B cell (primary cell): ENCODE results near the gene MRGPRG. TPM values are rescaled to one million over a fixed set of nuclear protein-coding genes. Genes with fewer than 3 reads are reported as not detected.

Source experiments
- ATAC-seq: fragments of 200-7000 bp; cut with Tn5 transposase; one replicate; pipeline ENCODE4 v1.10.0; 2021; ENCODE audit warnings: low read depth, mild to moderate bottlenecking, moderate number of reproducible peaks, moderate library complexity
- CTCF ChIA-PET: fragments of 350-600 bp; sonication (Branson Sonifier 250); formaldehyde crosslinking; loops from one replicate; lab custom pipeline; 2021; ENCODE audit warnings: antibody characterized with exemption, inconsistent platforms; lab: Charles Lee
- POLR2A ChIA-PET: fragments of 350-600 bp; sonication (Branson Sonifier 250); formaldehyde crosslinking; loops from one replicate; lab custom pipeline; 2021; ENCODE audit warnings: antibody characterized with exemption; lab: Charles Lee
- DNase-seq: peaks from one replicate; pipeline ENCODE4 v3.0.0; 2013
- H2AFZ ChIP-seq: 2 replicates; pipeline ENCODE4 v1.6.1; 2012; ENCODE audit warnings: mild to moderate bottlenecking, low read depth, low read length; ENCODE audit not compliant: insufficient read depth, poor library complexity, severe bottlenecking
- H3K27ac ChIP-seq, 2 donors: 1 replicate in 1 of 2; 2 replicates in 1 of 2; pipeline ENCODE4 v1.5.1; 2012 to 2013; ENCODE audit warnings: low read length in 2 of 2, mild to moderate bottlenecking in 2 of 2, moderate library complexity in 1 of 2
- H3K27me3 ChIP-seq, 4 experiments: fragments of 200-600 bp in 1 of 4; sonication (generic) in 1 of 4; replicated peaks in 1 of 4; 1 replicate in 2 of 4; 2 replicates in 2 of 4; pipeline versions ENCODE4 v1.6.1 to v1.7.0; 2013 to 2016; ENCODE audit warnings: low read length in 3 of 4, mild to moderate bottlenecking in 2 of 4, mixed read lengths in 1 of 4, moderate library complexity in 1 of 4; ENCODE audit not compliant: insufficient read depth in 4 of 4, control insufficient read depth in 3 of 4; ENCODE audit errors: control extremely low read depth in 1 of 4
- H3K36me3 ChIP-seq, 2 experiments: replicated peaks in 1 of 2; 1 replicate in 1 of 2; 2 replicates in 1 of 2; pipeline versions ENCODE4 v1.6.1 to v1.7.1; 2013; ENCODE audit warnings: low read length in 1 of 2; ENCODE audit not compliant: insufficient read depth in 2 of 2, control insufficient read depth in 1 of 2; ENCODE audit errors: control extremely low read depth in 1 of 2, extremely low read depth in 1 of 2
- H3K4me1 ChIP-seq, 2 donors: fragments of 200-600 bp in 1 of 2; sonication (generic) in 1 of 2; 1 replicate in 1 of 2; 2 replicates in 1 of 2; pipeline versions ENCODE4 v1.5.1 to v1.6.1; 2013 to 2017; ENCODE audit warnings: low read length in 2 of 2; ENCODE audit not compliant: control insufficient read depth in 2 of 2, insufficient read depth in 2 of 2
- H3K4me2 ChIP-seq: replicated peaks from 2 replicates; pipeline ENCODE3; 2012; ENCODE audit warnings: mild to moderate bottlenecking, low read depth, low read length; ENCODE audit not compliant: poor library complexity, severe bottlenecking
- H3K4me3 ChIP-seq, 5 experiments: fragments of 200-600 bp in 1 of 5; sonication (generic) in 1 of 5; 1 replicate in 3 of 5; 2 replicates in 2 of 5; pipeline versions ENCODE4 v1.5.1 to v1.7.0; 2011 to 2016; ENCODE audit warnings: low read length in 4 of 5, mild to moderate bottlenecking in 4 of 5, low read depth in 2 of 5, control low read depth in 1 of 5, moderate library complexity in 1 of 5; ENCODE audit not compliant: insufficient read depth in 1 of 5; ENCODE audit errors: control extremely low read depth in 1 of 5, extremely low read depth in 1 of 5
- H3K79me2 ChIP-seq: fragments of 200-600 bp; sonication (generic); one replicate; pipeline ENCODE4 v1.6.0; 2016; ENCODE audit warnings: low read length; ENCODE audit not compliant: control insufficient read depth, insufficient read depth
- H3K9ac ChIP-seq: fragments of 200-600 bp; sonication (generic); 2 replicates; pipeline ENCODE4 v1.6.1; 2017; ENCODE audit warnings: mild to moderate bottlenecking, low read length, moderate library complexity
- H3K9me3 ChIP-seq, 3 donors: one replicate each; pipeline versions ENCODE4 v1.6.1 to v1.7.1; 2013; ENCODE audit warnings: low read length in 2 of 3; ENCODE audit not compliant: control insufficient read depth in 2 of 3, insufficient read depth in 1 of 3; ENCODE audit errors: control extremely low read depth in 1 of 3
- H4K20me1 ChIP-seq: 2 replicates; pipeline ENCODE4 v1.6.0; 2012; ENCODE audit warnings: mild to moderate bottlenecking, low read length; ENCODE audit not compliant: insufficient read depth, control insufficient read depth, poor library complexity, severe bottlenecking
- H3K27ac Mint-ChIP-seq: one replicate; pipeline ENCODE4 v1.8.0; 2021; ENCODE audit warnings: mixed read lengths
- H3K27me3 Mint-ChIP-seq: one replicate; pipeline ENCODE4 v1.8.0; 2021; ENCODE audit warnings: mixed read lengths
- H3K4me1 Mint-ChIP-seq: one replicate; pipeline ENCODE4 v1.8.0; 2021; ENCODE audit warnings: mixed read lengths
- H3K4me3 Mint-ChIP-seq: one replicate; pipeline ENCODE4 v1.8.0; 2021; ENCODE audit warnings: mixed read lengths
- H3K9me3 Mint-ChIP-seq: one replicate; pipeline ENCODE4 v1.8.0; 2022; ENCODE audit warnings: mixed read lengths; ENCODE audit not compliant: insufficient read depth
- EZH2 ChIP-seq: IDR thresholded peaks from 2 replicates; pipeline ENCODE4 v1.6.1; 2012; ENCODE audit warnings: borderline replicate concordance, low read depth, mild to moderate bottlenecking, moderate library complexity, low read length; ENCODE audit not compliant: insufficient read depth, poor library complexity, severe bottlenecking
- WGBS: methylation state at CpG from one replicate; pipeline ENCODE4 v1.1.5; 2013; ENCODE audit warnings: missing lambda C conversion rate; ENCODE audit not compliant: insufficient coverage; 5-methylcytosine and 5-hydroxymethylcytosine counted together
- intact Hi-C: fragments of 100-400 bp; cut with micrococcal nuclease; formaldehyde crosslinking; loops from one replicate; pipeline ENCODE4 v1.10.0; 2022
- polyA plus RNA-seq: library from polyadenylated mRNA; depleted of rRNA; stranded (reverse); fragments of >200 nt; gene quantifications from 2 replicates; pipeline ENCODE4 v1.2.3, GENCODE V29; 2012
- total RNA-seq, 2 donors: library from RNA; stranded (reverse); fragments of 120-200 nt in 1 of 2; gene quantifications; 1 replicate in 1 of 2; 2 replicates in 1 of 2; pipeline versions ENCODE4 v1.2.3 to v1.2.4, GENCODE V29; 2013 to 2022
- TF ChIP-seq, protein P1 (sequence below): fragments of 200-600 bp; IDR thresholded peaks from one replicate; pipeline ENCODE4 v1.8.0; 2022; ENCODE audit warnings: antibody characterized with exemption, mild to moderate bottlenecking

MRGPRG gene
- total and polyA plus RNA-seq, 2 donors (not counting 1 experiment from before 2014, with no cell fraction given) = not detected

- ATAC-seq = no peak
- intact Hi-C loops = no loop called here
- H3K27me3 Mint-ChIP-seq = no peaks in the 10 kb centered on the region
- no peak overlapping the region for H3K4me2 ChIP-seq
- H3K27ac Mint-ChIP-seq = no peak overlapping the region
- TF ChIP-seq EZH2 = no peak
- TF ChIP-seq, protein P1, sequence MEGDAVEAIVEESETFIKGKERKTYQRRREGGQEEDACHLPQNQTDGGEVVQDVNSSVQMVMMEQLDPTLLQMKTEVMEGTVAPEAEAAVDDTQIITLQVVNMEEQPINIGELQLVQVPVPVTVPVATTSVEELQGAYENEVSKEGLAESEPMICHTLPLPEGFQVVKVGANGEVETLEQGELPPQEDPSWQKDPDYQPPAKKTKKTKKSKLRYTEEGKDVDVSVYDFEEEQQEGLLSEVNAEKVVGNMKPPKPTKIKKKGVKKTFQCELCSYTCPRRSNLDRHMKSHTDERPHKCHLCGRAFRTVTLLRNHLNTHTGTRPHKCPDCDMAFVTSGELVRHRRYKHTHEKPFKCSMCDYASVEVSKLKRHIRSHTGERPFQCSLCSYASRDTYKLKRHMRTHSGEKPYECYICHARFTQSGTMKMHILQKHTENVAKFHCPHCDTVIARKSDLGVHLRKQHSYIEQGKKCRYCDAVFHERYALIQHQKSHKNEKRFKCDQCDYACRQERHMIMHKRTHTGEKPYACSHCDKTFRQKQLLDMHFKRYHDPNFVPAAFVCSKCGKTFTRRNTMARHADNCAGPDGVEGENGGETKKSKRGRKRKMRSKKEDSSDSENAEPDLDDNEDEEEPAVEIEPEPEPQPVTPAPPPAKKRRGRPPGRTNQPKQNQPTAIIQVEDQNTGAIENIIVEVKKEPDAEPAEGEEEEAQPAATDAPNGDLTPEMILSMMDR = no peak
- no peaks in the 10 kb centered on the region for H3K9me3 ChIP-seq
- H2AFZ ChIP-seq = no peak overlapping the region
- H4K20me1 ChIP-seq = no peaks in the 10 kb centered on the region
- H3K4me3 Mint-ChIP-seq = no peak overlapping the region
- no peaks in the 10 kb centered on the region for H3K4me1 Mint-ChIP-seq
- H3K79me2 ChIP-seq = no peaks in the 10 kb centered on the region
- no peaks in the 10 kb centered on the region for H3K9me3 Mint-ChIP-seq
- no peak overlapping the region for H3K9ac ChIP-seq
- POLR2A ChIA-PET = no interaction called here
- no peak for DNase-seq
- no peaks in the 10 kb centered on the region for H3K4me1 ChIP-seq
- no peak overlapping the region for H3K27ac ChIP-seq
- H3K4me3 ChIP-seq = no peak overlapping the region
- WGBS = 91% methylated on average over 23 of the region's 23 CpGs
- CTCF ChIA-PET = no interaction called here
- H3K27me3 ChIP-seq = no peaks in the 10 kb centered on the region
- no peaks in the 10 kb centered on the region for H3K36me3 ChIP-seq
Measured at GRCh38 chr11:3196161-3197043, 22.2 kb downstream of the MRGPRG start.
